BLaER1 (cell line): ENCODE data around the gene GATB.

Source experiments
- H3K27ac ChIP-seq: shearing (Covaris generic); formaldehyde crosslinking; 2 replicates; pipeline ENCODE4 v1.8.1; 2022
- H3K27me3 ChIP-seq: shearing (Covaris generic); formaldehyde crosslinking; 2 replicates; pipeline ENCODE4 v1.8.1; 2022
- H3K36me3 ChIP-seq: shearing (Covaris generic); formaldehyde crosslinking; 2 replicates; pipeline ENCODE4 v1.8.1; 2022
- H3K4me1 ChIP-seq: shearing (Covaris generic); formaldehyde crosslinking; 2 replicates; pipeline ENCODE4 v1.8.1; 2022
- H3K4me2 ChIP-seq: shearing (Covaris generic); formaldehyde crosslinking; 2 replicates; pipeline ENCODE4 v1.8.1; 2022
- H3K4me3 ChIP-seq: shearing (Covaris generic); formaldehyde crosslinking; 2 replicates; pipeline ENCODE4 v1.8.1; 2022
- H3K9ac ChIP-seq: shearing (Covaris generic); formaldehyde crosslinking; 2 replicates; pipeline ENCODE4 v1.8.1; 2022
- H3K9me3 ChIP-seq: shearing (Covaris generic); formaldehyde crosslinking; 2 replicates; pipeline ENCODE4 v1.8.1; 2022
- H4K20me1 ChIP-seq: shearing (Covaris generic); formaldehyde crosslinking; 2 replicates; pipeline ENCODE4 v1.8.1; 2022
- Cebpa-rat ChIP-seq: shearing (Covaris generic); IDR thresholded peaks from 2 replicates; pipeline ENCODE4 v1.8.1; 2022

GATB gene

DNA sequence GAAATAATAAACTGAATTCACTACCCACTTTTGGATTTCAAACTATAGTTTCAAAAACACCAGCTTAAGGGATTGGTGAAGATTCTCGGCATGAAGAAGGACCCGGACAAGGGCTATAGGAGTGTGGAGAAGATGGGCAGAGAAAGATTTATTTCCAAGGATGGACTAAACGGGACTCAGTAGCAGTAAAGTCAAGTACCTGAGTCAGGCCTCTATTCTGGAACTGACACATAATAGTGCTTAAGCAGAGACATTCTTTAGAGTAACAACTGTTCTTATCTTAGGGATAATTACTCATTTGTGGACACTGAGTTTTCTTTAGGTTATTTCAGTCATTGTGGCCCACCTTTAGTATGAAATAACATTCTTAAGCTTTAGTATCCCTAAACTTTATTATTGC is 134.6 kb downstream of the GATB start:
- Histone ChIP-seq H3K27ac (no peak overlapping the region), H4K20me1 (no peaks in the 10 kb centered on the region), H3K9ac (no peak overlapping the region), H3K27me3 (no peaks in the 10 kb centered on the region), H3K4me3 (no peak overlapping the region), H3K4me2 (no peak overlapping the region), H3K4me1 (no peaks in the 10 kb centered on the region), H3K9me3 (no peaks in the 10 kb centered on the region), H3K36me3 (no peaks in the 10 kb centered on the region)
- no peak for TF ChIP-seq Cebpa-rat

DNA sequence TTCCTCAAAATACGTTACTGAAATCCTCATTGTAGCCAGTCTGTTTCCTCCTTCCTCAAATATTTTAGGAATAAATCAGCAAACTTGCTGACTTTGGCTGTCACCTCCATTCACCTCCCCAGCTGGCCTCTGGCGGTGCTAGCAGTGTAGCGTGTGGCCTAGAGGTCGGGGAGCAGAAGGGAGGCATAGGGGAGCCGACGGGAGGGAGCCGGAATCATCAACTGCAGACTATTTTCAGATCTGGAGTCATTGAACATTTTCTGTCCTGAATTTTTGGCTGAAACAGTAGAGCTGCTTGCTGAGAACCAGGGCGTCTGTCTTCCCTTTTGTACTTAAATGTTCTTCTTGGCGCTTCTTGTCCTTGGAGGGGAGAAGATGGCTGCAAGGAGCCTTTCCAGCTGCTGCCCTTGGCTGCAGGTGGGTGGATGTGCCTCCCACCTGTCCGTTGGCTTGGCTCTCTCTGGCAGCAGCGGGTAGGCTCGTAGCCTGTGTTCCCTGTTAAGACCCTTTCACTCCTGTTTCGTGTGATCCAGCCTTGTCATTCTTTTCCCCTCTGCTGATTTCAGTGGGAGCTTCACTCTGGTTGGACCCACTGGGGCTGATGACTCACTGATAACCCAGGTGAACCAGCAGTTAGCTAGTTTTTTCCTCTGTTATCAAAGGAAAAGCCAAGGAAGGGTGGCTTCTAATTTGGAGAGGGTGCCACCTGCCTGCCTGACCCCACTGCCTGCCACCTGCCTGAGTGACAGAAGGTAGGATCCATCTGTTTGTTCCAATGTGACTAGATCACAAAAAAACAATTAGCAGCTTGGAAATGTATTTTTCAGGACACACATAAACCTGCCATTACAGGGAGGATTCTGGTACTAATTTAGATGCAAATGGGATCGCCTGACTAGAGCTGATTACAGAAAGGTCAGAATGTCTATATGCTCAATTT is 135.9 kb downstream of the GATB start:
- no peaks in the 10 kb centered on the region for H4K20me1 ChIP-seq
- no peak overlapping the region for H3K4me2 ChIP-seq
- H3K9me3 ChIP-seq: no peaks in the 10 kb centered on the region
- H3K4me1 ChIP-seq: no peaks in the 10 kb centered on the region
- H3K9ac ChIP-seq: no peak overlapping the region
- no peak for TF ChIP-seq Cebpa-rat
- H3K27me3 ChIP-seq: no peaks in the 10 kb centered on the region
- no peak overlapping the region for H3K27ac ChIP-seq
- no peaks in the 10 kb centered on the region for H3K36me3 ChIP-seq
- no peak overlapping the region for H3K4me3 ChIP-seq
